Stimulated activated CD8-positive, alpha-beta memory T cell treated with anti-CD3 and anti-CD28 coated beads, Interleukin-12 subunit alpha, Interleukin-12 subunit beta, amount 100 ng/mL, for 1 hour (primary cell): ENCODE measurements around the gene SMG7.
"Not testable (repeated sequence)": the region's sequence is repeated elsewhere in the genome, so short reads cannot be mapped to it uniquely, and the experiment has no call there.

Experiments
- DNase-seq: peaks from one replicate; pipeline ENCODE4 v3.0.0-alpha.2; 2020; ENCODE audit warnings: low read depth

Gene SMG7

GRCh38 chr1:183472488-183473216 lies at the start of gene SMG7:
SMG7 (plus strand) TSS chr1:183472499; CDS start chr1:183472621, 122 bp downstream.
- DNase-seq = peak; percentile 6

- no peak for DNase-seq
Measured at GRCh38 chr1:183423541-183423940, 48.8 kb upstream of the SMG7 start.

GRCh38 chr1:183424691-183425090 lies 47.6 kb upstream of the SMG7 start:
- no peak for DNase-seq

- not testable (repeated sequence) for DNase-seq
Measured at GRCh38 chr1:183427591-183427990, 44.7 kb upstream of the SMG7 start.

- DNase-seq = no peak
Measured at GRCh38 chr1:183431840-183432547, 40.3 kb upstream of the SMG7 start.

GRCh38 chr1:183432548-183432875 lies 39.8 kb upstream of the SMG7 start:
- no peak for DNase-seq

GRCh38 chr1:183433703-183434102 lies 38.6 kb upstream of the SMG7 start:
- DNase-seq = no peak

GRCh38 chr1:183435497-183435896 lies 36.8 kb upstream of the SMG7 start:
- no peak for DNase-seq

- DNase-seq = no peak
Measured at GRCh38 chr1:183438060-183438459, 34.2 kb upstream of the SMG7 start.

GRCh38 chr1:183443011-183443410 lies 29.3 kb upstream of the SMG7 start:
- no peak for DNase-seq

- no peak for DNase-seq
Measured at GRCh38 chr1:183443466-183443865, 28.8 kb upstream of the SMG7 start.

- DNase-seq = no peak
Measured at GRCh38 chr1:183444243-183444642, 28.1 kb upstream of the SMG7 start.

- no peak for DNase-seq
Measured at GRCh38 chr1:183449223-183449770, 23.0 kb upstream of the SMG7 start.

GRCh38 chr1:183450093-183450492 lies 22.2 kb upstream of the SMG7 start:
- no peak for DNase-seq

- DNase-seq = no peak
Measured at GRCh38 chr1:183454377-183454776, 17.9 kb upstream of the SMG7 start.

- no peak for DNase-seq
Measured at GRCh38 chr1:183456826-183457225, 15.5 kb upstream of the SMG7 start.

- no peak for DNase-seq
Measured at GRCh38 chr1:183457449-183457848, 14.8 kb upstream of the SMG7 start.

- no peak for DNase-seq
Measured at GRCh38 chr1:183460596-183460995, 11.7 kb upstream of the SMG7 start.

- DNase-seq = no peak
Measured at GRCh38 chr1:183461350-183461749, 10.9 kb upstream of the SMG7 start.

- DNase-seq = no peak
Measured at GRCh38 chr1:183463566-183463965, 8.7 kb upstream of the SMG7 start.

GRCh38 chr1:183466781-183467180 lies 5.5 kb upstream of the SMG7 start:
- DNase-seq = no peak

- no peak for DNase-seq
Measured at GRCh38 chr1:183467687-183468086, 4.6 kb upstream of the SMG7 start.

- DNase-seq = peak; percentile 83
Measured at GRCh38 chr1:183470147-183470960, 1.9 kb upstream of the SMG7 start.
